Measurements from ENCODE around the gene SASH3. TPM values are rescaled to one million over a fixed set of nuclear protein-coding genes. Genes with fewer than 3 reads are reported as not detected.
A peak's percentile ranks its signal among the peaks of the same experiment; 100 is the strongest.

SASH3 gene
- total RNA-seq, 1 experiment from 2014 or later: not detected

GRCh38 chrX:129840344-129840743, 60.6 kb downstream of the SASH3 start:
- Histone ChIP-seq H3K4me1 (ENCODE audit: insufficient read depth, low read length, poor library complexity, severe bottlenecking) (no peaks in the 10 kb centered on the region), H3K4me3 (ENCODE audit: low read depth, low read length, poor library complexity, severe bottlenecking) (no peak overlapping the region), H3K27me3 (replicated peaks; ENCODE audit: insufficient read depth, low read depth, low read length, poor library complexity) (no peaks in the 10 kb centered on the region), H3K36me3 (ENCODE audit: insufficient read depth, low read length, poor library complexity, severe bottlenecking) (no peaks in the 10 kb centered on the region), H3K9me3 (ENCODE audit: low read depth, low read length, poor library complexity, severe bottlenecking) (no peaks in the 10 kb centered on the region), H3K27ac (ENCODE audit: low read depth, low read length, poor library complexity, severe bottlenecking) (no peak overlapping the region)
- no peak for DNase-seq (ENCODE audit: low spot score)
- ChIA-PET CTCF (no interaction called here), POLR2A (ENCODE audit: low non-redundant PET) (no interaction called here)
- BruUV-seq (replicated peaks): no TSS peak
- intact Hi-C loops (cut with micrococcal nuclease; ENCODE audit: unreplicated experiment): no loop called here
- TF ChIP-seq CTCF (conservative IDR thresholded peaks at IDR 0.05; ENCODE audit: low read depth, low read length): no peak

- H3K4me1 ChIP-seq (ENCODE audit: insufficient read depth, low read length, poor library complexity, severe bottlenecking): no peaks in the 10 kb centered on the region
- intact Hi-C loops (cut with micrococcal nuclease; ENCODE audit: unreplicated experiment): no loop called here
- TF ChIP-seq EZH2 (IDR thresholded peaks at IDR 0.05; ENCODE audit: borderline replicate concordance, low read depth, low read length, poor library complexity, severe bottlenecking) (no peak), CTCF (conservative IDR thresholded peaks at IDR 0.05; ENCODE audit: low read depth, low read length) (no peak)
- H3K4me3 ChIP-seq (ENCODE audit: low read depth, low read length, poor library complexity, severe bottlenecking): peak overlapping the region; percentile 65
- H3K27me3 ChIP-seq (replicated peaks; ENCODE audit: insufficient read depth, low read depth, low read length, poor library complexity): no peaks in the 10 kb centered on the region
- CTCF ChIA-PET: no interaction called here
- no peaks in the 10 kb centered on the region for H3K9me3 ChIP-seq (ENCODE audit: low read depth, low read length, poor library complexity, severe bottlenecking)
- no peaks in the 10 kb centered on the region for H3K36me3 ChIP-seq (ENCODE audit: insufficient read depth, low read length, poor library complexity, severe bottlenecking)
- no TSS peak for BruUV-seq (replicated peaks)
- peak overlapping the region; percentile 58 for H3K27ac ChIP-seq (ENCODE audit: low read depth, low read length, poor library complexity, severe bottlenecking)
- DNase-seq (ENCODE audit: low spot score): no peak
- POLR2A ChIA-PET (ENCODE audit: low non-redundant PET): no interaction called here
These were observed 62.9 kb downstream of the SASH3 start for GRCh38 chrX:129842510-129843208.

DNA sequence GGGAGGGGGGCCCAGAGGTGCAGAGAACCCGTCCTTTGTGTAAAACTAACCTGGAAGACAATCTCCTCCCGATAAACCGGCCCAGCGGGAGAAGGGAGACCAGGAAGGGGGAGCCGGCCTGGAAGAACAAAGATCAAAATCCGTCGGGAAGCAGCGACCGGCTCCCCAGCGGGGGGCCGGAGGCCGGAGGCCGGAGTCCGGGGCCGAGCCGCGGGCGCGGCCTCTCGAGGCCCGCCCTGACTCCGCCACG, 63.4 kb downstream of the SASH3 start:
- POLR2A ChIA-PET (ENCODE audit: low non-redundant PET): no interaction called here
- intact Hi-C loops (cut with micrococcal nuclease; ENCODE audit: unreplicated experiment): no loop called here
- H3K27ac ChIP-seq (ENCODE audit: low read depth, low read length, poor library complexity, severe bottlenecking): peak overlapping the region; percentile 58
- H3K36me3 ChIP-seq (ENCODE audit: insufficient read depth, low read length, poor library complexity, severe bottlenecking): no peaks in the 10 kb centered on the region
- CTCF ChIA-PET: no interaction called here
- H3K4me3 ChIP-seq (ENCODE audit: low read depth, low read length, poor library complexity, severe bottlenecking): peak overlapping the region; percentile 65
- DNase-seq (ENCODE audit: low spot score): no peak
- TF ChIP-seq EZH2 (IDR thresholded peaks at IDR 0.05; ENCODE audit: borderline replicate concordance, low read depth, low read length, poor library complexity, severe bottlenecking) (no peak), CTCF (conservative IDR thresholded peaks at IDR 0.05; ENCODE audit: low read depth, low read length) (no peak)
- H3K4me1 ChIP-seq (ENCODE audit: insufficient read depth, low read length, poor library complexity, severe bottlenecking): no peaks in the 10 kb centered on the region
- no peaks in the 10 kb centered on the region for H3K9me3 ChIP-seq (ENCODE audit: low read depth, low read length, poor library complexity, severe bottlenecking)
- no TSS peak for BruUV-seq (replicated peaks)
- no peaks in the 10 kb centered on the region for H3K27me3 ChIP-seq (replicated peaks; ENCODE audit: insufficient read depth, low read depth, low read length, poor library complexity)
